ENCODE measurements around the gene ECSIT.

GRCh38 chr19:11506101-11506555 is 22.8 kb downstream of the ECSIT start:
- TF ChIP-seq CTCF (conservative IDR thresholded peaks at IDR 0.05; ENCODE audit: low read depth, low read length) (no peak), EZH2 (IDR thresholded peaks at IDR 0.05; ENCODE audit: borderline replicate concordance, low read depth, low read length, poor library complexity, severe bottlenecking) (no peak)
